NCI-H446 (cell line): ENCODE measurements around the gene DNAJC13.
"Not testable (repeated sequence)": the region's sequence is repeated elsewhere in the genome, so short reads cannot be mapped to it uniquely, and the experiment has no call there.

Source experiments
- DNase-seq, 2 experiments: peaks; one replicate each; lab custom pipeline; 2025; lab: John Stamatoyannopoulos, UW

The DNAJC13 gene

DNA sequence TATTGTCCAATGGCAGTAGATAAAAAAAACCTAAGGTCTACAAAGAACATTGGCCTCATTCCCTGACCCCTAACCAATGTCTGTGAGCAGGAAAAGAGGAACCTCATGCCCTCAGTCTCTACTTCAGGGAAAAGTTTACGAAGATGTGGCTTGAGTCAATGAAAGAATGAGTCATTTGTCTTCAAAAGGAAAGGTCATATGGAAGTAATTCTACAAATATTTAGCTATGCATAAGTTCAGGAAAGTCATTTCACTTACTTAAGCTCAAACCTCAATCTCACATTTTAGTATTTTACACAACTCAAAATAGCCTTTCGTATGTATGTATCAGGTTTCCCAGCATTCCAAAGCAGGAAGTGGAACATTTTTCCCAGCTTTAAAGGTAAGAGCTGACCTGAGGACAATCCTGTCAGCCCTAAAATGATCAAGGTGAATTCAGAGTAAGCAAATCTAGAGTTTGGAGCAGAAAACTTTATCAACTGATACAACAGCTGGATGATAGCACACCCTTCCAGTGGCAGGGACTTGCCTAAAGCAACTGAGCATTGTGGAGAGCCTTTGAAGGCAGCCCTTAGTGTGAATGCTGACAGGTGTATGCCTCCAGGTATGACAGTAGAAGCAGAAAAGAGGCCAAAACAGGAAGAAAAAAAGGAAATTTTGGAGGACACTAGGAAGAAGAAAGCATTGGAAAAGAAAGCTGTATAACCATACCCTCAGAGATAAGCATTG, 125.9 kb downstream of the DNAJC13 start:
- no peak for DNase-seq

DNA sequence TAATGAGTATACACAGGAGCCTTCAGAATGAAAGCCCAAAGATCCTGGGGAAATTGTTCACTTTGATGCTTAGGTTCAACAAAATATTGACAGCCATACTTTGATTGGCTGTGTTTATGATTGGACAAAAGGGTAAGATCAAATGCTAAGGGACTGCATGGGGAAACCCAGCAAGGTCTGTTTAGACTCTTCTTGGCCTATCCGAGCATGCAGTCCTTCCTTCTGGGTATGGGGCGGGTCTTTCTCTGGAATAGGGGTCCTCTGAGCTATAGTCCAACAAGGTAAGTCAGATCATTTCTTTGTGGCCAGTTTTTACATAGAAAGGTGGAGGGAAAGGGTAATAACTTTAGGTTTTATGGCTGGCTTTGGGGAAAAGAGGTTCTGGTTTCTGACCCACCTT, 126.8 kb downstream of the DNAJC13 start:
- DNase-seq = no peak

DNA sequence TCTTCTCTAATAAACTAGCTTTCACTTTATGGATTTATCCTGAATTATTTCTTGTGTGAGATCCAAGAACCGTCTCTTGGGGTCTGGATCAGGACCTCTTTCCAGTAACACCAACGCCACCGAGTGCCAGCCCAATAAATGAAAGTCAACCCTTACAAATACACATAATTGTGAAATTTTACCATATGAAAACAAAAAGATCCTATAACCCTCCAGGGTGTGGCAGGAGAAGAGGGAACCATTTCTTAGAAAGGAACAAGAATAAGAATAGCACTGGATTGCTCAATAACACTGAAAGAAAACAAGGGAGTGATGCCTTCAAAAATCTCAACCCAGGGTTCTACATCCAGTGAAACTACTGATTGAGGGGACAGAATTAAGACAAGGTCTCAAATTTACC, 128.2 kb downstream of the DNAJC13 start:
- DNase-seq = no peak

DNA sequence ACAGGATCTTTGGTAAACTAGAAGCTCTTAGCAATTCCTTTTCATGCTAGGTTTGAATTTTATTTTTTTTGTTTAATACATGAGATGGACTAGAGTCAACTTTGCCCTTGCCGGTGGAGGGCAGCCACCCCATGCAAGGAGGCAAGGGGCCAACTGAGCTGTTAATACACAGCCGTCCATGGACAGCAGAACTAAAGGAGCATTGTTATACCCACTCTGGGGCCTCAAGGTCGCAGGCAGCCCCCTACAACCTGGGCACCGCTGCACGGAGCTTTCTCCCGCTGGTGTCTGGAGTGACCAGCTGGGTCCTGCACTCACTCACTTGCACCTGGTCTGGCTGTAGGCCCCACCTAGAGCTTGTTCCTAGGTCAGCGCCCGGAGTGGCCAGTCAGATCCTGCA, 131.9 kb downstream of the DNAJC13 start:
- no peak for DNase-seq

DNA sequence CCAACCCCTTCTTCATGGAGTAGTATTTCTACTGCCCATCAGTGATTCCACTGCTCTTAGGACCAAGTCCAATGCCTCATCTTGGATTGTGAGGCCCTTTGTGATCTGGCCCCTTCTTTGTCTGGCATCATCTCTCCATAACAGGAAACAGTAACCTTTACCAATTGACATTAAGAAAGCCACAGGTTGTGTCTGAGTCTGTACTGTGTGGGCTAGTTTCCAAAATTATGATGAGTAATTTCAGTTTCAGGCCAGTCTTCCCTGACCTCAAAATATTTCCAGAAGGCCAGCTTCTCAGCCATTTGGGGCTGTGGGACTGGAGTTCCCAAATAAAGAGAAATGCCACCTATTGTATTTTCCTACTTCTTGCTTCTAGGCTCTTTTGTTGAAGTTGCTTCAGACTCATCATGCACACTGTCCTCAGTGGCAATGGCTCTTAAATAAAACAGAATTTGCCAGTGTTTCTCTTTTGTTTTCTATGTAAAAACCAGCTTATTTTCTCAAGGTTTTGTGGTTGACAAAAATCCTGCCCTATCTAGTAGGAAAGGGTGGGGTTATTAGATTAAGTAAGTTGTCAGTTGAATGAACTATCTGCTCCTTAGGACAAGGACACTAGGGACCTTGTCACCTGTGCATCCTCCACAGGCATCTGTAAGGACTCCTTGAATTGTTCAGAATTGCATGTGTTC, 132.7 kb downstream of the DNAJC13 start:
- no peak for DNase-seq

DNA sequence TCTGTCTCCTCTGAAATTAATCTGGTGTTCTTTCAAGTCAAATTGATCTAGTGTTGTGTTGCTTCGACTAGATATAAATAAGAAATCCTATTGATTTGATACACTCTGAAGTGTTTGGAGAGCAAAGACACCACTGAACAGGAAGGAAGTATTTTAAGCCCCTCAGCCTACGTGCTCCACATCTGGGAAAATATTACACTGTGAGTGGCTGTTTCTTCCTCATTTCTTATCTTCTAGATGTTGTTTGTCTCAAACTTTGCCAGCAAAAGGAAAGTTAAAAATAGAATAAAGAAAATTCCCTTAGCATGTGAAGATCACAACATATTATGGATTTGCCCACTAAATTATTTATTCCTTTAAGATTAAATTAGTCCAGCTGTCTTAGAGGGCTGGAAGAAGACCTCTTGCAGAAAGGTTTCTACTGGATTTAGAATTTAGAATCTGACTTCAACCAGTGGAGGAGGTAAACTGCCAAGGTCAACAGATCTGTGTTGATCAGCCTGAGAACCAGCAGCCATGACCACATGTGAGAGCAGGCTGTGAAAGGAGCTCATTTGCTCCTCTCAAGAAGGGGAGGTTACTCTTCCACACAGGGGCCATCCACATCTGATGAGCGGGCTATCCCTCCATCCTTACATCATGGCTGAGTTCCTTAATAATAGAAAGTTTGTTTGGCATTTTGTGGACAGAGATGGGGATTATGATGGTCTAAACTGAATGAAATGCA, 133.4 kb downstream of the DNAJC13 start:
- DNase-seq = no peak

DNA sequence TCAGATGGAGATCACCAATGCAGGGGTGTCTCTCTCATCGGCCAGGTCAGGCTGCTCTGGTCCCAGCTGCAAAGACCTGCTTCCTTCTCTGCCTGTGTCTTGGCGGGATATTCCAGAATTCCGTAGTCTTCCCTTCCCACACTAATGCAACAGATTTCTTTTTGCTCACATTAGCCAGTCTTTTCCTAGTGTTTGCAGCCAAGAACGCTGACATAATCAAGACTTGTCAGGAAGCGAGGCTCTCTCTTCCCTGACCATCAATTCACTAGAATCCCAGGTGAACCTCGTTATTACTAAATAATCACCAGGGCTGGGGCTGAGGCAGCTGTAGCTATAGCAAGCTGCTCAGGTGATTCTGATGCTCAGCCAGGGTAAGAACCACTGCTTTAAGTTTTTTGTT, 136.5 kb downstream of the DNAJC13 start:
- no peak for DNase-seq

DNA sequence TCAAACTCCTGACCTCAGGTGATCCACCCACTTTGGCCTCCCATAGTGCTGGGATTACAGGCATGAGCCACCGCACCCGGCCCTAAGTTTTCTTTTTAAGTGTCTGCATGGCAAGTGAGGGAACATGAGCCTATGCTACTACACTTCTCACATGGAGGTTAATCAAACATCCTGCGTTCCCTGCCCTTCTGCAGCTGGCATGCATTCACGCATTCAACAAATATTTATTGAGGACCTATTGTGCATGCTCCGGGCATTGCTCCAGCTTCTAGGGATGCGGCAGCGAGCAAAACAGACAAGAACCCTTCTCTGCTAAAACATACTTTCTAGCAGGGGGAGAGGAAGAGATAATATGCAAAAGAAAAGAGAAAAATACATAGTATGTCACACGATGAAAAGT, 137.1 kb downstream of the DNAJC13 start:
- DNase-seq = peak in 1 of 2 experiments; percentile 17

DNA sequence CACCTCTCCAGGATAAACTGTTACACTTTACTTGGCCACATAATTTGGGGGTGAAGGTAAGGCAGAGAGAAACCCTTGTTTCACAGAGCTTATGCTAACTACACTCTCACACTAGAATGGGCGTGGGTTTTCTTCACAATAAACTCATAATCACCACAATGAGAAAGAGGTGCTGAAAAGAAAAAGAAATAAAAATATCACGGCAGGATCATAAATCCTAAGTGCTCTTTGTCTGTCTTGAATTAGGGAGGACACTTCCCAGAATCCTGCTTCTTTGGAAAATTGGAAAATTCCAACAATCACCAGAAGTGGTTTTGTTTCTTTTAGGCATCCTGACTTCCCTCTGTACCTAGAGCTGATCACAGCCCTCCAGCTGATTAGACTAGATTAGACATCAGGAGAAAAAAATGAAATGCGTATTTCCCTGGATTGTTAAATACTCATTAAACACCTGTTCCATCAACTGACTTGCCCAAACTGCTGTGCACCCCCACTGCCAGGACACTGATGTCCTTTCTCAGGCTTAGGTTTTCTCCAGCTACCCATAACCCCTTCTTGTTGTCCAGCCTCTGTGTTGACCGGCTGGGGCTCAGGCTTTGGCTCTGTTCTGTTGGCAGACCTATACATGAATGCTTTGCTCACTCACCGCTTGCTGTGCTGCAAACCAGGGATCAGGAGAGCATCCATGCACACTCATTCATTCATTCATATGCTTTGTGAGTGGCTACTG, 138.2 kb downstream of the DNAJC13 start:
- DNase-seq = no peak

DNA sequence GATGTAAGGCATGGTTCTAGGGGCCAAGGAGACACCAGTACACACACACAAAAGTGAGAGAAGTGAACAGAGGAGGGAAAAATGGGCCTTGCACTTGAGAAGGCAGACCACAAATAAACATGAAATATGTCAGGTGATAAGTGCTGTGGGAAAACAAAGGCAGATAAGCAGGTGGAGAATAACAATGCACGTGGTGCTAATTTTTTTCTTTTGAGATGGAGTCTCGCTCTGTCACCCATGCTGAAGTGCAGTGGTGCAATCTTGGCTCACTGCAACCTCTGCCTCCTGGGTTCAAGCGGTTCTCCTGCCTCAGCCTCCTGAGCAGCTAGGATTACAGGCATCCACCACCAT, 138.7 kb downstream of the DNAJC13 start:
- DNase-seq = not testable (repeated sequence)

DNA sequence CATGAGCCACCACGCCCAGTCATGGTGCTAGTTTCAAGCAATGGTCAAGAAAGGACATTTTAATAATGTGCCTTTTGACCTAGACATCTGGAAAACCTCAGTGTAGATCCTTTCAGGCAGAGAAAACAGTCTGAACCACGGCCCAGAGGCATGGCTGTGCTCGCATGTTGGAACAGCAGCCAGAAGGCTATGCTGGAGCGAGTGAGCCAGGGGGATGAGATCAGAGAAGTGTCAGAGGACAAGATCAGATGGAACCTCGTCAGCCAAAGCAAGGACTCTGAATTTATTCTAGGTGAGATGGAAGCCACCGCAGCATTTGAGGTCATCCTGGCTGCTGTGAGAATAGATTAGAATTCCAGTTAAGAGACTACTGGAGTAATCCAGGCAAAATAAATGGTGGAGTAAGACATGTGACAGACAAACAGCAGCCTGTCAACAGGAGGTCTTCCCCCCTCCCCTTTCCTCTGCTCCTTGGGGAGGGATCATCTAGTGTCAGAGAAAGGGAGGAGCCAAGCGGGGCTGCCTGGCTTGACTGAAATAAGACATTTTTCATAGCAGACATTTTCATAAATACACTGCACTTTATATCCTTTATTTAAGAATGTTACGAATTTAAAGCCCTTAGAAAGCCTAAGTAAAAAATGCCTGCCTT, 139.3 kb downstream of the DNAJC13 start:
- no peak for DNase-seq

DNA sequence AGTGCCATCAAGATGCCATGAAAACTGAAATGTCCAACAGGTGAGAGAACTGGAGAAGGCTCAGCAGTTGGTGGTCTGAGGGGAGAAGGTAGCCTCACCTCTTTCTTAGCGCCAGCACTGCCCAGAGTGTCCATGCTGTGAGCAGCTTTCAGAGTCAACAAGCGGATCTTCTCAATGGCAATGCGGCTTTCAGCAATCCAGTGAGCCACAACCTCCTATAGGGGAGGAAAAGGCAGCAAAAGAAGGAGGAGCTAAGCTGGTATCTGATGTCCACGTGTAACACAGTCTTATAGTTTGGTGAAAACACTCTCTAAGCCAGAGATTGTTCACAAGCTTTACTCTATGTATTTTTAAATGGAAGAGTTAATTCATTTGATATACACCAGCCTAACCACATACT, 143.7 kb downstream of the DNAJC13 start:
- no peak for DNase-seq

DNA sequence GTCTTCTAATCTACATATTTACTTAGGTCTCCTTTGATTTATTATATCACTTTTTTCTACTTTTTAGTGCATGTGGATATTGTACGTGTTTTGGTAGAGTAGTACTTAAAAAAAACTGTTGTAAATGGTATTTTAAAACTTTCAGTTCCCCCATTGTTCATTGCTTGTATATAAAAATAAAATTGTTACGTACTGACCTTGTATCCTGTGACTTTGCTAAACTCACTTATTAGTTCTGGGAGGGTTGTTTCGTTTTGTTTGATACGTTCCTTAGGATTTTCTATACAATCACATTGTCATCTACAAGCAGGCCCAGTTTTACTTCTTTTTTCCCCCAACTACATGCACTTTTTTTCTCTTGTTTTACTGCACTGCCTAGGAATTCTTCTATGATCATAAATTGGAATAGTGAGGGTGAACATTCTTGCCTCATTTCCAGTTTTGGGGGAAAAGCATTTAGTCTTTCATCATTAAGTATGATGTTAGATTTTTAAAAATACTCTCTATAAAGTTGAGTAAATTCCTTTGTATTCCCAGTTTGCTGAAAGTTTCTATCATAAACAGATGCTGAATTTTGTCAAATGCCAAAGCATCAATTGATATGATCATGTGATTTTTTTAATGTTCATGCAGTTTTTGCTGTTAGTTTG, 146.2 kb downstream of the DNAJC13 start:
- no peak for DNase-seq

DNA sequence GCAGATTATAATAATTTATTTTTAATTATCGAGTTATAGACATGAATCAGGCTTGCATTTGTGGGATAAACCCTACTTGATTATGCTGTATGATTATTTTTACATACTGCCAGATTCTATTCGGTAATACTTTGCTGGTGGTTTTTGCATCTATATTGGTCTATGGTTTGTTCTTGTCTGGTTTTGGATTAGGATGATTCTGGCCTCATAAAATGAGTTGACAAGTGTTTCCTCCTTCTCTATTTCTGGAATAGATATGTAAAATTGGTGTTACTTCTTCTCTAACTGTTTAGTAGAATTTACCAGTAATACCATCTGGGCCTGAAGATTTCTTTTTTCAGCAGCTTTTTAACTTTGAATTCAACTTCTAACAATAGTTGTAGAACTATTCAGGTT, 146.8 kb downstream of the DNAJC13 start:
- DNase-seq = no peak

DNA sequence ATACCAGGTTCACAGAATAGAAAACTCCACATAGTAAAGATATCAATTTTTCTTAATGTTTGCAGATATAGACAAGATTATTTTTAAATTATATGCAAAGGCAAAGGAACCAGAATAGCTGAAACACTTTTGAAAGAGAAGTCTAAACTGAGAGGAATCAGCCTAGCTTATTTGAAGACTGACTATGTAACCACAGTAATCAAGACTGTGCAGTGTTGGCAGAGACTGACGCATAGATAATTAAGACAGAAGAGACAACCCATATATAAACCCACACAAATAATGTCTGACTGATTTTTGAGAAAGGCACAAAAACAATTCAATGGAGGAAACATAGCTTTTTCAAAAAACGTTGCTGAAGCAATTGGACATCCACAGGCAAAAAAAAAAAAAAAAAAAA, 151.1 kb downstream of the DNAJC13 start:
- no peak for DNase-seq

DNA sequence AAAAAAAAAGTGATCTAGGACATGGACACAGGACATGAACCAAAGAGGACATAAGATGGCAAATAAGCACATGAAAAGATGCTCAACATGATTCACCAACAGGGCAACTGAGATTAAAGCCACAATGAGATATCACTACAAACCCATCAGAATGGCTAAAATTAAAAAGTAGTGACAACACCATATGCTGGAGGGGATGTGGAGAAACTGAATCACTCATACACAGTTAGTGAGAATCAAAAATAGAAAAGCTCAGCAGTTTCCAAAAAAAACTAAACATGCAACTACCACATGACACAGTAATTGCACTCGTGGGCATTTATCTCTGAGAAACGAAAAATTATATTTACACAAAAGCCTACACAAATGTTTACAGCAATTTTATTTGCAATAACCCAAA, 151.9 kb downstream of the DNAJC13 start:
- no peak for DNase-seq

DNA sequence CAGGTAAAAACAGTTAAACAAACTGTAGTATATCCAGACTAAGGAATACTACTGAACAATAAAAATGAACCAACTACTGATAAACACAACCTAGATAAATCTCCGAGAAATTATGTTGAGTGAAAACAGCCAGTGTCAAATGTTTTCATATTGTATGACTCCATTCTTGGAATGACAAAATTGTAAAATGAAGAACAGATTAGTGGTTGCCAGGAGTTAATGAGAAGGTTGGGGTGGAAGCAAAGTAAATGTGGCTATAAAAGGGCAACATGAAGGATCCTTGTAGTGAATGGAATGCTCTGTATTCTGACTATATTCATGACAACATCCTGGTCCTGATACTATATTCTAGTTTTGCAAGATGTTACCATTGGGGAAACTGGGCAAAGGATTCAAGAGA, 152.3 kb downstream of the DNAJC13 start:
- DNase-seq = no peak

DNA sequence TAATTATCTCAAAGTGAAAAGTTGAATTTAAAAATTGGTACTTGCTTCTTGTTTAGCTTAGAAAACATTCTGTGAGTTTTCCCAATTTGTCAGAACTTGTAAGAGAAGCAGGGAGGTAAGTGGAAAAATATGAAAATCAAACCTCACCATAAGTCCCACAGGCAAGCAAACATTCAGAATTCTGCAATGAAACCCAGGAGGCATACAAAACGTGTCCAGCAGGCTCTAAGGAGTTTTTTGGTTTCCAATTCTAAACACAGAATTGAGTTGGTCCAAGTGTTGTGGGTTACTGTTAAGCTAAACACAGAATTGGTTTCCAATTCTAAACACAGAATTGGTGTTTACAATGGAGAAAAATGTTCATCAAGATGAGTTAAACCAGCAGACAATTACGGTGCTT, 152.7 kb downstream of the DNAJC13 start:
- no peak for DNase-seq

DNA sequence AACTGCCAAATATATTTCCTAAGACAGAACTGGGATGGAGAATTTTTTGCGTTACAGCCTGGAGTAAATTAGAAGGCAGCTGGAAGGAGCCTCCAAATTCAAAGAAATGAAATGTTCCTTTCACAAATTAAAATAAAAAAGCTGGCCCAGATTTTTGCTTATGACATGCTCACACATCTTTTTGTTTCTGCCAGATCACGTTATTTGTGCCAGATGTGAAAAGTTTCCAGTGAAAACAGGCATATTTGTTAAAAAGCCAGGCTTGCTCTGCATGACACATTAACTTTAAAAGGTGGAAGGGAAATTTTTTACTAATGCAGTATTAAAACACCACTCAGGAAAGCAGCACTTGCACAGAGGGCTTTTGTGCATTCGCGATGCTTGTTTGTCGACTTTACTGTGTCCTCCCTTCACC, 156.5 kb downstream of the DNAJC13 start:
- no peak for DNase-seq

DNA sequence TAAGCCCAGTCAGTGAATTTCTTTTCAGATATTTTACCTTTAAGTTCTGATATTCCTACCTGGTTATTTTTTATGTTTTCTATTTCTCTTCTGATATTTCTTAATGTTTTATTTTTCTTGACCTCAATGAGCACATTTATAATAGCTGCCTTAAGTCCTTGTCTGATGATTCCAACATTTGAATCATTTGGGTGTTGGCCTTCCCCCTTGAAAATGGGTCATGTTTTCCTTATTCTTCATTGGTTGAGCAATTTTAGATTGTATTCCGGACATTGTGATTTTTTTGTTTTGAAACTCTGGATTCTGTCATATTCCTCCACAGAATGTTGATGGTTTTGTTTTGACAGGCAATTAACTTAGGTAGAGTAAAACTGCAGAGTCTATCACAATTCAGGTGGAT, 170.1 kb downstream of the DNAJC13 start:
- DNase-seq = no peak
